ENCODE results near the gene PRR23E.

The PRR23E gene

GRCh38 chr3:127234778-127235177, 41.8 kb downstream of the PRR23E start:
- DNase-seq: no peak

DNA sequence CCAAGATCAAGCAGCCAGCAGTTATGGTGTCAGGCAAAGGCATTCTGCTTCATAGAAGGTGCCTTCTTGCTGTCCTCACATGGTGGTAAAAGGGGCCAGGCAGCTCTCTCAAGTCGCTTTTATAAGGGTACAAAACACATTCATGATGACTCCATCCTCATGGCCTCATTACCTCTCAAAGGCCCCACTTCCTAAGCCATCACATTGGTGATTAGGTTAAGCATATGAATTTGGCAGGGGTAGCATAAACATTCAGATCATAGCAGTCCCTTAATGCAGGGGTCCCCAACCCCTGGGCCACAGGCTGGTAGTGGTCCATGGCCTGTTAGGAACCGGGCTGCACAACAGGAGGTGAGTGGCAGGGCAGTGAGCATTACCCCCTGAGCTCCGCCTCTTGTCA, 42.8 kb downstream of the PRR23E start:
- DNase-seq: no peak

- no peak for DNase-seq
These were observed 44.9 kb downstream of the PRR23E start for GRCh38 chr3:127237835-127238234.

DNA sequence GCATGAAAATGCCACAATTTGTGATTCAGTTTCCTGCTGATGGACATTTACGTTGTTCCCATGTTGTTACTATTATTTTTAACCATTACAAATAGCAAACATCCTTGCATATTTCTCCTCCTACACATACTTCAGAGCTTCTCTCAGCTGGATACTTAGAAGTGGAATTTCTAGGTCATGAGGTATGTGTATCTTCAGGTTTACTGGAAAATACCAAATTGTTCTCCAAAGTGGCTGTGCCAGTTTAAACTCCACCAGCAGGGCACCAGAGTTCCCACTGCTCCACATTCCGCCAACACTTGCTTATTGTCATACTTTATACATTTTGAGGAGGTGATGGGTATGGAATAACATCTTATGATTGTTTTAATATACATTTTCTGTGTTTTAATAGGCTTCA, 45.7 kb downstream of the PRR23E start:
- DNase-seq: no peak

- DNase-seq: no peak
These were observed 54.4 kb downstream of the PRR23E start for GRCh38 chr3:127247292-127247691.
